ENCODE results near the gene LIF.

- TF ChIP-seq NFIC (IDR thresholded peaks at IDR 0.05; ENCODE audit: borderline replicate concordance): peak; percentile 79
- TF ChIP-seq SIN3A (IDR thresholded peaks at IDR 0.05; ENCODE audit: borderline replicate concordance, low read depth, low read length): peak; percentile 92
These were observed 39.6 kb downstream of the LIF start for GRCh38 chr22:30206944-30207343.

All from SK-N-SH (cell line).